Measurements from ENCODE around the gene YAP1. TPM values are rescaled to one million over a fixed set of nuclear protein-coding genes. Genes with fewer than 3 reads are reported as not detected.

Gene YAP1
- 48.0 and 73.6 TPM in 2 replicates for polyA plus RNA-seq (2011; rRNA removed)
- 23.1 and 30.4 TPM in 2 replicates for polyA plus RNA-seq (2012; cell fraction: cytosol; rRNA removed)
- polyA plus RNA-seq (2012; cell fraction: nucleus; rRNA removed), result 25.1 and 25.8 TPM in 2 replicates
- polyA plus RNA-seq (2017; fragmentation: RNase III; extraction: RNeasy Plus Mini Kit Qiagen cat#74134 plus additional on column Dnase treatment), result 36.4 to 40.4 TPM (median 39.6 TPM) in 3 replicates
- polyA minus RNA-seq (2011; rRNA and poly(A)+ RNA removed), result 140 and 142 TPM in 2 replicates

DNA sequence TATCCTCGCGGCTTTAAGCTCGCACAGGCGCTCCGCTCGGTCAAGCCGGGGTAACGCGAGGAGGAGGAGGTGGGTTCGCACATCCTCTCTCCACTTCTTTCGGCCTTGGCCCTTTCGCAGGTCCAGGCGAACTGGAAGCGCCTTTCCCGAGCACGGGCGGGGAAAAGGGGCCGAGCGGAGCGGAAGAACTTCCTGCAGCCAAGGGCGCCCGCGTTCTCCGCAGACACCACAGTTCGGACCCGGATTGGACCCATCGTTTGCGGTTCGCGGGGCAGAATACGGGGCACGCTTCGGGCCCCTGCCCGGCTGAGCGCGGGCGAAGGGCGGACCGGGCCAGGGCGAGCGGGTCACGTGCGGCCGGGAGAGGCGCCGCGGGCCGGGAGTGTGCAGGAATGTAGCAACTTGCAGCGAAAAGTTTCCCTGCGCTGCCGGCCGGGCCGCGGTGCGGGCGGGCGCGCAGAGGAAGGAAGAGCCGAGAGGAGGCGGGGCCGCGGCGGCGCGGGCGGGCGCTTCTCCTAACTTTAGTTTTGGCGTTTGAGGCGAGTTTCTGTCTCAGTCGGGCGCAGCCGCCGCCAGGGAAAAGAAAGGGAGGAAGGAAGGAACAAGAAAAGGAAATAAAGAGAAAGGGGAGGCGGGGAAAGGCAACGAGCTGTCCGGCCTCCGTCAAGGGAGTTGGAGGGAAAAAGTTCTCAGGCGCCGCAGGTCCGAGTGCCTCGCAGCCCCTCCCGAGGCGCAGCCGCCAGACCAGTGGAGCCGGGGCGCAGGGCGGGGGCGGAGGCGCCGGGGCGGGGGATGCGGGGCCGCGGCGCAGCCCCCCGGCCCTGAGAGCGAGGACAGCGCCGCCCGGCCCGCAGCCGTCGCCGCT is at the start of gene YAP1:
YAP1 (plus strand) TSS at position 552 of the 865 bp plus-strand sequence. CDS start 402 bp downstream, outside the sequence.
- CTCF ChIA-PET, result interaction anchor here (0.9 to 2.2 kb wide), 2 partner anchors 55 to 158 kb away, joined by 5 to 9 read pairs; no protein-coding TSS in a partner anchor
- H3K27ac ChIP-seq, result peak within 1 kb of the TSS; percentile 99
- H3K4me1 ChIP-seq, result peaks cover 31% of the 10 kb centered on the region
- DNase-seq (ENCODE audit: low read depth in 1 of 2, low spot score in 1 of 2) (peak; percentile 25 to 93), ATAC-seq (peak; percentile 64 to 77), FAIRE-seq (no peak)
- peak within 1 kb of the TSS; percentile 90 for H3K4me3 ChIP-seq
- H3K9me3 ChIP-seq, result no peaks in the 10 kb centered on the region
- WGBS (ENCODE audit: missing lambda C conversion rate), result 1% methylated on average over 44 of the region's 104 CpGs
- H3K4me2 ChIP-seq, result peak within 1 kb of the TSS; percentile 84
- peak; percentile 41; the same call in 1 of the 2 replicates for TF ChIP-seq PHF8 (IDR thresholded peaks at IDR 0.05; ENCODE audit: borderline replicate concordance, low read depth)
- TF ChIP-seq, protein P1, sequence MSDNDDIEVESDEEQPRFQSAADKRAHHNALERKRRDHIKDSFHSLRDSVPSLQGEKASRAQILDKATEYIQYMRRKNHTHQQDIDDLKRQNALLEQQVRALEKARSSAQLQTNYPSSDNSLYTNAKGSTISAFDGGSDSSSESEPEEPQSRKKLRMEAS (IDR thresholded peaks at IDR 0.05), result peak; percentile 86
- 0 out of 2 replicates have a peak, but pooled peaks have one; percentile 11 for TF ChIP-seq GATA3 (IDR thresholded peaks at IDR 0.05; ENCODE audit: borderline replicate concordance)
- TF ChIP-seq NR3C1 (IDR thresholded peaks at IDR 0.05), result no peak
- TF ChIP-seq, protein P2, sequence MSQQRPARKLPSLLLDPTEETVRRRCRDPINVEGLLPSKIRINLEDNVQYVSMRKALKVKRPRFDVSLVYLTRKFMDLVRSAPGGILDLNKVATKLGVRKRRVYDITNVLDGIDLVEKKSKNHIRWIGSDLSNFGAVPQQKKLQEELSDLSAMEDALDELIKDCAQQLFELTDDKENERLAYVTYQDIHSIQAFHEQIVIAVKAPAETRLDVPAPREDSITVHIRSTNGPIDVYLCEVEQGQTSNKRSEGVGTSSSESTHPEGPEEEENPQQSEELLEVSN (IDR thresholded peaks at IDR 0.05; ENCODE audit: borderline replicate concordance, low read depth), result peak; percentile 51; the same call in 1 of the 2 replicates
- peak in 1 of 2 experiments; percentile 41; a peak in 3 of 5 replicates for TF ChIP-seq RAD21 (conservative IDR thresholded peaks at IDR 0.05 in 1 of 2, IDR thresholded peaks at IDR 0.05 in 1 of 2)
- peak in 1 of 2 experiments; percentile 87; a peak in 4 of 5 replicates for TF ChIP-seq JUN (IDR thresholded peaks at IDR 0.05)
- peak; percentile 77 for TF ChIP-seq BHLHE40 (IDR thresholded peaks at IDR 0.05; ENCODE audit: low read depth, low read length)
- TF ChIP-seq POLR2A (IDR thresholded peaks at IDR 0.05; ENCODE audit: low read length), result peak; percentile 25; the same call in 1 of the 2 replicates
- no peak for TF ChIP-seq FOSB (CRISPR knock-in tag; IDR thresholded peaks at IDR 0.05)
- TF ChIP-seq, protein P3, sequence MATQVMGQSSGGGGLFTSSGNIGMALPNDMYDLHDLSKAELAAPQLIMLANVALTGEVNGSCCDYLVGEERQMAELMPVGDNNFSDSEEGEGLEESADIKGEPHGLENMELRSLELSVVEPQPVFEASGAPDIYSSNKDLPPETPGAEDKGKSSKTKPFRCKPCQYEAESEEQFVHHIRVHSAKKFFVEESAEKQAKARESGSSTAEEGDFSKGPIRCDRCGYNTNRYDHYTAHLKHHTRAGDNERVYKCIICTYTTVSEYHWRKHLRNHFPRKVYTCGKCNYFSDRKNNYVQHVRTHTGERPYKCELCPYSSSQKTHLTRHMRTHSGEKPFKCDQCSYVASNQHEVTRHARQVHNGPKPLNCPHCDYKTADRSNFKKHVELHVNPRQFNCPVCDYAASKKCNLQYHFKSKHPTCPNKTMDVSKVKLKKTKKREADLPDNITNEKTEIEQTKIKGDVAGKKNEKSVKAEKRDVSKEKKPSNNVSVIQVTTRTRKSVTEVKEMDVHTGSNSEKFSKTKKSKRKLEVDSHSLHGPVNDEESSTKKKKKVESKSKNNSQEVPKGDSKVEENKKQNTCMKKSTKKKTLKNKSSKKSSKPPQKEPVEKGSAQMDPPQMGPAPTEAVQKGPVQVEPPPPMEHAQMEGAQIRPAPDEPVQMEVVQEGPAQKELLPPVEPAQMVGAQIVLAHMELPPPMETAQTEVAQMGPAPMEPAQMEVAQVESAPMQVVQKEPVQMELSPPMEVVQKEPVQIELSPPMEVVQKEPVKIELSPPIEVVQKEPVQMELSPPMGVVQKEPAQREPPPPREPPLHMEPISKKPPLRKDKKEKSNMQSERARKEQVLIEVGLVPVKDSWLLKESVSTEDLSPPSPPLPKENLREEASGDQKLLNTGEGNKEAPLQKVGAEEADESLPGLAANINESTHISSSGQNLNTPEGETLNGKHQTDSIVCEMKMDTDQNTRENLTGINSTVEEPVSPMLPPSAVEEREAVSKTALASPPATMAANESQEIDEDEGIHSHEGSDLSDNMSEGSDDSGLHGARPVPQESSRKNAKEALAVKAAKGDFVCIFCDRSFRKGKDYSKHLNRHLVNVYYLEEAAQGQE (IDR thresholded peaks at IDR 0.05), result no peak
- TF ChIP-seq, protein P4, sequence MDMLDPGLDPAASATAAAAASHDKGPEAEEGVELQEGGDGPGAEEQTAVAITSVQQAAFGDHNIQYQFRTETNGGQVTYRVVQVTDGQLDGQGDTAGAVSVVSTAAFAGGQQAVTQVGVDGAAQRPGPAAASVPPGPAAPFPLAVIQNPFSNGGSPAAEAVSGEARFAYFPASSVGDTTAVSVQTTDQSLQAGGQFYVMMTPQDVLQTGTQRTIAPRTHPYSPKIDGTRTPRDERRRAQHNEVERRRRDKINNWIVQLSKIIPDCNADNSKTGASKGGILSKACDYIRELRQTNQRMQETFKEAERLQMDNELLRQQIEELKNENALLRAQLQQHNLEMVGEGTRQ (IDR thresholded peaks at IDR 0.05), result peak; percentile 71
- no peak for TF ChIP-seq EHF (CRISPR knock-in tag; IDR thresholded peaks at IDR 0.05)
- no peak for TF ChIP-seq MAZ (IDR thresholded peaks at IDR 0.05; ENCODE audit: borderline replicate concordance, low read depth, low read length)
- no peak for TF ChIP-seq HOXA7 (CRISPR knock-in tag; IDR thresholded peaks at IDR 0.05)
- no peak for TF ChIP-seq ZSCAN20 (CRISPR knock-in tag; IDR thresholded peaks at IDR 0.05)
- TF ChIP-seq FOSL2 (IDR thresholded peaks at IDR 0.05), result no peak
- peak; percentile 45; the same call in 1 of the 2 replicates for TF ChIP-seq FOSL2 (CRISPR knock-in tag; IDR thresholded peaks at IDR 0.05)
- TF ChIP-seq, protein P5, sequence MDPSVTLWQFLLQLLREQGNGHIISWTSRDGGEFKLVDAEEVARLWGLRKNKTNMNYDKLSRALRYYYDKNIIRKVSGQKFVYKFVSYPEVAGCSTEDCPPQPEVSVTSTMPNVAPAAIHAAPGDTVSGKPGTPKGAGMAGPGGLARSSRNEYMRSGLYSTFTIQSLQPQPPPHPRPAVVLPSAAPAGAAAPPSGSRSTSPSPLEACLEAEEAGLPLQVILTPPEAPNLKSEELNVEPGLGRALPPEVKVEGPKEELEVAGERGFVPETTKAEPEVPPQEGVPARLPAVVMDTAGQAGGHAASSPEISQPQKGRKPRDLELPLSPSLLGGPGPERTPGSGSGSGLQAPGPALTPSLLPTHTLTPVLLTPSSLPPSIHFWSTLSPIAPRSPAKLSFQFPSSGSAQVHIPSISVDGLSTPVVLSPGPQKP (IDR thresholded peaks at IDR 0.05; ENCODE audit: low read depth, low read length), result no peak
- 0 out of 2 replicates have a peak, but pooled peaks have one; percentile 57 for TF ChIP-seq NPAS2 (CRISPR knock-in tag; IDR thresholded peaks at IDR 0.05; ENCODE audit: borderline replicate concordance)
- TF ChIP-seq, protein P6, sequence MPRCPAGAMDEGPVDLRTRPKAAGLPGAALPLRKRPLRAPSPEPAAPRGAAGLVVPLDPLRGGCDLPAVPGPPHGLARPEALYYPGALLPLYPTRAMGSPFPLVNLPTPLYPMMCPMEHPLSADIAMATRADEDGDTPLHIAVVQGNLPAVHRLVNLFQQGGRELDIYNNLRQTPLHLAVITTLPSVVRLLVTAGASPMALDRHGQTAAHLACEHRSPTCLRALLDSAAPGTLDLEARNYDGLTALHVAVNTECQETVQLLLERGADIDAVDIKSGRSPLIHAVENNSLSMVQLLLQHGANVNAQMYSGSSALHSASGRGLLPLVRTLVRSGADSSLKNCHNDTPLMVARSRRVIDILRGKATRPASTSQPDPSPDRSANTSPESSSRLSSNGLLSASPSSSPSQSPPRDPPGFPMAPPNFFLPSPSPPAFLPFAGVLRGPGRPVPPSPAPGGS (IDR thresholded peaks at IDR 0.05), result peak; percentile 66; the same call in 1 of the 3 replicates
- peak; percentile 17; the same call in 2 of the 3 replicates for TF ChIP-seq SMC3 (IDR thresholded peaks at IDR 0.05)
- TF ChIP-seq CBX2 (IDR thresholded peaks at IDR 0.05; ENCODE audit: borderline replicate concordance, low read depth), result no peak
- TF ChIP-seq CHD2 (IDR thresholded peaks at IDR 0.05; ENCODE audit: low read length, partially characterized antibody), result no peak
- TF ChIP-seq CEBPB (IDR thresholded peaks at IDR 0.05), result peak in 1 of 2 experiments; percentile 39; a peak in 1 of 4 replicates
- POLR2A ChIA-PET, result interaction anchor here (1.0 to 1.8 kb wide), 3 partner anchors 73 to 159 kb away, joined by 3 to 5 read pairs (median 4); no protein-coding TSS in a partner anchor
